GM21528 (cell line): ENCODE data around the gene PPRC1.

Source experiments
- ATAC-seq: cut with Tn5 transposase; IDR thresholded peaks from one replicate; pipeline ENCODE4 v1.9.1; 2021; ENCODE audit warnings: mild to moderate bottlenecking, moderate library complexity; ENCODE audit not compliant: unreplicated experiment, low FRiP score

The PPRC1 gene, protein sequence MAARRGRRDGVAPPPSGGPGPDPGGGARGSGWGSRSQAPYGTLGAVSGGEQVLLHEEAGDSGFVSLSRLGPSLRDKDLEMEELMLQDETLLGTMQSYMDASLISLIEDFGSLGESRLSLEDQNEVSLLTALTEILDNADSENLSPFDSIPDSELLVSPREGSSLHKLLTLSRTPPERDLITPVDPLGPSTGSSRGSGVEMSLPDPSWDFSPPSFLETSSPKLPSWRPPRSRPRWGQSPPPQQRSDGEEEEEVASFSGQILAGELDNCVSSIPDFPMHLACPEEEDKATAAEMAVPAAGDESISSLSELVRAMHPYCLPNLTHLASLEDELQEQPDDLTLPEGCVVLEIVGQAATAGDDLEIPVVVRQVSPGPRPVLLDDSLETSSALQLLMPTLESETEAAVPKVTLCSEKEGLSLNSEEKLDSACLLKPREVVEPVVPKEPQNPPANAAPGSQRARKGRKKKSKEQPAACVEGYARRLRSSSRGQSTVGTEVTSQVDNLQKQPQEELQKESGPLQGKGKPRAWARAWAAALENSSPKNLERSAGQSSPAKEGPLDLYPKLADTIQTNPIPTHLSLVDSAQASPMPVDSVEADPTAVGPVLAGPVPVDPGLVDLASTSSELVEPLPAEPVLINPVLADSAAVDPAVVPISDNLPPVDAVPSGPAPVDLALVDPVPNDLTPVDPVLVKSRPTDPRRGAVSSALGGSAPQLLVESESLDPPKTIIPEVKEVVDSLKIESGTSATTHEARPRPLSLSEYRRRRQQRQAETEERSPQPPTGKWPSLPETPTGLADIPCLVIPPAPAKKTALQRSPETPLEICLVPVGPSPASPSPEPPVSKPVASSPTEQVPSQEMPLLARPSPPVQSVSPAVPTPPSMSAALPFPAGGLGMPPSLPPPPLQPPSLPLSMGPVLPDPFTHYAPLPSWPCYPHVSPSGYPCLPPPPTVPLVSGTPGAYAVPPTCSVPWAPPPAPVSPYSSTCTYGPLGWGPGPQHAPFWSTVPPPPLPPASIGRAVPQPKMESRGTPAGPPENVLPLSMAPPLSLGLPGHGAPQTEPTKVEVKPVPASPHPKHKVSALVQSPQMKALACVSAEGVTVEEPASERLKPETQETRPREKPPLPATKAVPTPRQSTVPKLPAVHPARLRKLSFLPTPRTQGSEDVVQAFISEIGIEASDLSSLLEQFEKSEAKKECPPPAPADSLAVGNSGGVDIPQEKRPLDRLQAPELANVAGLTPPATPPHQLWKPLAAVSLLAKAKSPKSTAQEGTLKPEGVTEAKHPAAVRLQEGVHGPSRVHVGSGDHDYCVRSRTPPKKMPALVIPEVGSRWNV (N-terminal part only)

DNA sequence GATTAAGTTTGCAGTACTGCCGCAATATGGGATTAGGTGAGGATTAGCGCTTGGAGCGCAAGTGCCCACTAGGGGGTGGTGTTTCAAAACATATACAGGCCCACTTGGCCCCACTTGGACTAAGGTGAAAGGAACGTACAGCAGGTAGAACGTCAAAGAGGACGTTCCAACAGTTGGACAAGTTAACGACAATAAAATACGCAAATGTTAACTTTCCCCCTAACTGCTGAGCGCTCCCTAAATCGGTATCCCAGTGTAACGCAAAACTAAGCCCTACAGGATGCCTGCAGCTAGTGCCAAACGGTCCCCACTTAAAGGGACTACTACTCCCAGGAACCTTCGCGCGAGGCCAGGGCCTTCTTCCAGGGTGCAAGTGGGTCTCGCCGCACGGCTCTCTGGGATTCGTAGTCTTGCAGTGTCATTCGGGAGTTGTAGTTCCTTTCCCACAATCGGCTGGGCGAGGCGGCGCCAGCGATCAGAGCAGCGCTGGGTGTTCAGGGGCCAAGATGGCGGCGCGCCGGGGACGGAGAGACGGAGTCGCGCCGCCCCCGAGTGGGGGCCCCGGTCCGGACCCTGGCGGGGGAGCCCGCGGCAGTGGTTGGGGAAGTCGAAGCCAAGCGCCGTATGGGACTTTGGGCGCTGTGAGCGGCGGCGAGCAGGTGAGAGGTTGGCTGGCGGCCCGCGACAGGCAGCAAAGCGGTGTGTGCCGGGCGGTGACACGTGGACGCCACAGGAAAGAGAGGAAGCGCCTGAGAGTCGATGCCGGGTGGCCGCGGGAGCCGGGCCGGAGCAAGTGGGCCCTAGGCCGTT, at the start of gene PPRC1:
Gene PPRC1, plus strand, starts transcription at position 478 of the 810 bp plus-strand sequence. Its CDS starts 29 bp downstream, at position 507.
- peak; percentile 92 for ATAC-seq

DNA sequence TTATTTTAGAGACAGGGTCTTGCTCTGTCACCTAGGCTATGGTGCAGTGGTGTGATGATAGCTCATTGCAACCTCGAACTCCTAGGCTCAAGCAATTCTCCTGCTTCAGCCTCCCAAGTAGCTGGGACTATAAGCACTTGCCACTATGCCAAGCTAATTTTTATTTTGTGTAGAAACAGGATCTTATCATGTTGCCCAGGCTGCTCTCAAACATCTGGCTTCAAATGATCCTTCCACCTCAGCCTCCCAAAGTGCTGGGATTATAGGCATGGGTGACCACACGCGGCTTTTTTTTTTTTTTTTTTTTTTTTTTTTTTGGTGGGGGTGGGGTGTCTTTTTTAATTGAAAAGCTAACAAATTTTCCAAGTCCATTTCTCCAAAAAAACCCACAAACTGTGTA, 49.3 kb upstream of the PPRC1 start:
- ATAC-seq, result no peak

DNA sequence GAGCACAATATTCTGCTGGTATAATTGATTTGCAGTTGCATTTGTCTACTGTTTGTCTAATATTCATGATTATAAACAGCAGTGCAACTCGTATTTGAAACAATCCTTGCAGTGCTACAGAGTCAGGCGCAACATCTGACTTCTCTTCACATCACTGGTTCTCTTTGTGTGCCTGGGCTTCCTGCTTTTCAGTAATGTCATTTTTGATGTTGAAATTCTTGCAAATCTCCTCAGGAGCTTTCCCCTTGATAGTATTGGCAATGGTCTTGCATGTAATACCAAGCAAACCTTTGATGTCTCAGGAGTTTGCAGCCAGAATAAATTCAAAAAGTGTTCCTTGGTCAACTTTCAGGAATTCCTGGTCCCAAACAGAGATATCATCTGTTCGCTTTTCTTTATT, 47.5 kb upstream of the PPRC1 start:
- no peak for ATAC-seq

DNA sequence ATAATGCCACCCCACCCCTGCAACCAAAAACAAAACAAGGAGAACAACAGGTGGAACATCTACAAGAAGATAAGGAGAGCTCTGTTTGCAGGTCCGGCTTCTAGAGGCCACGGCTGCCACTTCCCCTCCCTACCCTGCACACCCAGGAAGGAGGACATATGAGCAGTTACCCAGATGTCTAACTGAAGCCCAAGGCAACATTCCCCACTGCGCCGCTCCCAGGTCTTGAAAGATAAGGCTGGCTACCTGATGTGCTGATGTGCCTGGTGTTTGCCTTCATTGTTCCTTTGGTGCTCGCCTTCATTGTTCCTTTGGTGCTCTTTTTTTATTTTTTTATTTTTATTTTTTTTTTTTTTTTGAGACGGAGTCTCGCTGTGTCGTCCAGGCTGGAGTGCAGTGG, 46.6 kb upstream of the PPRC1 start:
- no peak for ATAC-seq

DNA sequence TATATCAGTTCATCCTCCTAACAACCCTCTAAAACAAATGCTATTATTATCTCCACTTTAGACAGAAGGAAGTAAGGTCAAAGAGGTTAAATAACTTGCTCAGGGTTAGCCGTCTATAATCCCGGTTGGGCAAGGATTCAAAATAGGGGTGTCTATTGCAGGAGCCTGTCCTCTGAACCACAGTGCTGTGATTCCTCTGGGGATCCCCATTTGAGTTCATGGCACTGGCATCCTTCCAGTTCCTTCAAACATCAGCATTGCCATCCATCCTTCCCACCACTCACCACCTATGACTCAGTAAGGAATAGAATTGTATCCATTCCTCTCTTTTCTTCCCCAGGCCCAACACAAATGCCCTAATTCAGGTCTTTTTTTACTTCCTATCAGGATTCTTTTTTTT, 42.1 kb upstream of the PPRC1 start:
- ATAC-seq, result no peak

DNA sequence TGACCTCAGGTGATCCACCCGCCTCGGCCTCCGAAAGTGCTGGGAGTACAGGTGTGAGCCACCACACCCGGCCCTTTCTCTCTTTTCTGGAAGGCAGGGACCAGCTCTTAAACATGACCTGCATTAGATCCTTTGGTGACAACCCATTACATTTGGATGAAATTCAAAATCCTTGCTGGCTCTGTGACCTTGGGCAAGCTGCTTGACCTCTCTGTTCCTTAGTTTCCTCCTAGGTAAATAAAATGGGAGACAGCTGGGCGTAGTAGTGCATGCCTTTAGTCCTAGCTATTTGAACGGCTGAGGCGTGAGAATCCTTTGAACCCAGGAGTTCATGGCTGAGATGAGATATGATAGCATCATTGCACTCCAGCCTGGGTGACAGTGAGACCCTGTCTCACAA, 36.4 kb upstream of the PPRC1 start:
- no peak for ATAC-seq

DNA sequence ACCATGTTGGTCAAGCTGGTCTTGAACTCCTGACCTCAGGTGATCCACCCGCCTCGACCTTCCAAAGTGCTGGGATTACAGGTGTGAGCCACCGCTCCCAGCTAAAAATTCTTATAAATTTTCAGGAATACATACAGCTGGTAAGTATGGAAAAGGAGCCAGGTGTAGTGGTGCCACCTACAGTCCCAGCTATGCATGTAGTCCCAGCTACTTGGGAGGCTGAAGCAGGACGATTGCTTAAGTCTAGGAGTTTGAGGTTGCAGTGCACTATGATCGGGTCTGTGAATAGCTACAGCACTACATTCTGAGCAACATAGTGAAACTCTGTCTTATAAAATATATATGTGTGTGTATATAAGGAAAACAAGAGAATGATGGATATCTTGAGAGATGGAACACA, 31.7 kb upstream of the PPRC1 start:
- ATAC-seq, result no peak

DNA sequence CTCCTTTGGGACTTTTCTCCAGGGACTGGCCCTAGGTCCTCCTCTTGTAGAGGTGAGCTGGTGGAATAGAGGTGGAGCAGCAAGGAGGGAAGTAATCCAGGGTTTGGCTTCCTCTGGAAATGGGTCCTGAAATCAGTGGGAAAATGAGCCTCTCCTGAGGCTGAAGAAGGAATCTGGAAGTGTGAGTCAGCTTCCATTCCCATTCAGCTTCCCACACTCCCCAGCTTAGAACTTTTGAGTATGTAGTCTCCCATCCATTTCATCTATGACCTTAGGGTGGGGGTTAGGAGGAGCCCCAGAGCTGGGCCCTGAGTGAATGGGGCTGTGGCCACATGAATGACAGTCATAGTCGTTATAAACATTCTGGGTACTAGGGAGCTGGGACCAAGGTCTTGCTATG, 30.4 kb upstream of the PPRC1 start:
- ATAC-seq, result no peak

DNA sequence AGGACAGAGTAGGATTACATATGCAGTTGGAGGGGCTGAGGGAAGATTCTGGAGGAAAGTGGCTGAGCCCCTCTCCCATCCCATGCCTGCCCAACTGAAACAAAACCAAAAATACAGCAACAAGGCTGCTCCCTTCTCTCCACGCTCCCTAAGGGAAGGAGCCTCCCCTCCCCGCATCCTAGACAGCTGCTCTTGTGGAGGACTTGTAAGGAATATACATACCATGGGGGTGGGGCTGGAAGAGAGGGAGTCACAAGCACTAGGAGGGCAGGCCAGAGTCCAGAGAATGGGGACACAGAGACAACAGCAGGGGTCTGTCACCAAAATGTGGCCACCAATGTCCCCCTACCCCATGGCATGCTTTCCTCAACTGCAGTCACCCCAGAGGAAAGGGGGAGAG, 25.8 kb upstream of the PPRC1 start:
- no peak for ATAC-seq

DNA sequence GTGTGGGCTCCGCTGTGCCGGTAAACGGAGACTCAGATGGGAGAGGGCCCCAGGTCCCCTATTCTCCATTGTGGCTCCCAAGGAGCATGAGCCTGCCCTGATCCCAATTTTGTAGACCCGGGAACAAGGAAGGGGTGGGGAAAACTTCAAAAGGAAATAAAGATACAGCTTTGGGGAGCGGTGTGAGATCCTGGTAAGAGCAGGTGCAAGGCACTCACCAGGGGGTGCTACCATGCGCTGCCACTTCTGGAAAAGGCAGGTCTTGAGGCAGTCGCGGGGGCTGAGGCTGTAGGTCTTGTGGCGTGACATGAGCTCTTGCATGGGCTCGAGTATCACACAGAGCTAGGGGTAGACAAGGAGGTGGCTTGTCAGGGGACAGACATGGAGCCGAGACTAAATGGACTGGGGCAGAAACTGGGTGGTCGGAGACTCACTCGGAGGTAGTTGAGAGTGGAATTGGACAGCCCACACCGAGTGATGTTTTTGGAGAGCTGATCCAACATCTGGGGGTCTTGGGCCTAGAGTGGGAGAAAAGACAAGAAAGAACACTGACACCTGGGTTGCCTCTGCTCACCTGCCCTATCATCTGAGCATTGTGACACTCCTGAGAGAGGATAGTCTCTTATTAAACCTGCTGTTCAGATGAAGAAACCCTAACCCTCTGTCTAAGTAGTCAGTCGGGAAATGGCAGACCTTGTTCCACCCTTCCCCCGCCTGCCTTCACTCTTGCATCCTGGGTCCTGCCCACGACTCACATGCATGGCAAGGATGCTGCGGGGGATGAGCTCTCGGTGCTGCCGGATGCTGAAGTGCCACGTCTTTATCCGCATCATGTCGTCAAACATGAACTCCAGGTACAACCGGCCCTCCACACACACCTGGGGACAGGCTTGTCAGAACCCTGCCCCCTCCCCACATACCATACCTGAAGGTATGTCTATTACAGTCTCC, 23.4 kb upstream of the PPRC1 start:
- no peak for ATAC-seq

DNA sequence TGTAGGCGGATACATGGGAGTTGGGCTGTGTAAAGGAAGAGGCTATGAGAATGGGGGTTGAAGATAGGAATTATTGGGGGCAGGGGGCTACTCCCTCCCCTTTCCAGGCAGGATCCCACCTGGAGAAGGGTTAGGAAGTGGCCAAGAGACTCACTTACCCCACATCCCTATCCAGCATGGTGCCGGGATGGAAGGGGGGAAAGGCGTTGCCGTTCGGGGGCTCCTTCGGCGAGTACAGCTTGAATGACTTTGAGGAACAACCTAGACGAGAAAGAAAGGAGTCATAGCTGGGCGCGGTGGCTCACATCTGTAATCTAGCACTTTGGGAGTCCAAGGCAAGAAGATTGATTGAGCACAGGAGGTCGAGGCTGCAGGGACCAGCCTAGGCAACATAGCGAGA, 21.6 kb upstream of the PPRC1 start:
- no peak for ATAC-seq

DNA sequence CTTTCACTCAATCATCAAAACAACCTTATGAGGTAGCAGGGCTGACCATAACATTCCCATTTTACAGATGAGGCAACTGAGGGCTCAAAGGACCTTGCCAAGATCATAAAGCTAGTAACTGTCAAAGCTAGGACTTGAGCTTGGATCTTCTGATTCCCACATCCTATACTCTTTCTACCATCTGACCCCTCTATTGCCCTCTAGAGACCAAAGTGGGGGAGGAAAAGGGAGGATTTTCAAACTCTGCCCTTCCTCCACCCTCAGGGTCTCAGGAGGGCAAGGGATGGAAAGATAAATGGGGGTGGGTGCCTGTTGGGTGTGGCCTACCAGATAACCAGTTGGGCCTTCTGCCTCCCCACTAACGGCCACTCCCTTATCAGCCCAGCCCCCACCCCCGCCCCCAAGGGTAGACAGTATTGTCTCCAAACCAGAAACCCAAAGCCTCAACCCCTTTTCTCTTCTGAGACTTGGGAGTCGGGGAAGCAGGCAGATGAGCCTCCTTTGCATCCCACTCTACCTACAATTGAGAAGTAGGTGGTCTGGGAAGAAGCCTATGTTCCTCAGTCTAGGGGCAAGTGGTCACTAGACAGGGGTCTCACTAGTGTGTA, 20.5 kb upstream of the PPRC1 start:
- no peak for ATAC-seq

DNA sequence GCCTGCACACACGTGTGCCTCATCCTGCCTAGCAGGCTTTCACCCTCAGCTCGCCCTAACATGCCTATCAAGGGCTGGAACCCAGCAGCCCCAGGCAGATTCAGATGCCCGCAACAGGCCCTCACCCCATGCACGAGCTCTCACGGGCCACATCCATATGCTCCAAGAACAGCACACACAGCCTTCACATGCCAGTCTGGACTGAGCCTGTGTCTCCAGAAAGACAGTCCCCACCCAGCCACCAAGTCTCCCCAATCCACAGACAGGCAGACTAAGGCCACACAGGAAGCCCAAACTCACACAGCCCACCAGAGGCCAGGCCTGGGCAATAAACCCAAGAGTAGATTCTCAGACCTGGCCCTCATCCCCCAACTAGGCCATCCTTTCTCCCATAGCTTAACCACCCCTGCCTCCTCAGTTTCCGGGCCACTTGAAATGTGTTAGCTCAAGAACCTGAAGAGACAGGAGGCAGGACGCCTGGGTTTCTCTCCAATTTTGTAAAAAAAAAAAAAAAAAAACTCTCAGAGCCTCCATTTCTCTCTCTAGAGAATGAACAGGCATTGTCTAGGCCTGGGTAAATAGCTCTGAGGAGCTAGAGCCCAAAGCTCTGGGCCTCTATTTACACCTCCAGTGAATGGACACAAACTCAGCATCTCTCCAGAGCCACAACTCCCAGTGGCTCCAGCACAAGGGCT, 19.4 kb upstream of the PPRC1 start:
- ATAC-seq, result no peak

DNA sequence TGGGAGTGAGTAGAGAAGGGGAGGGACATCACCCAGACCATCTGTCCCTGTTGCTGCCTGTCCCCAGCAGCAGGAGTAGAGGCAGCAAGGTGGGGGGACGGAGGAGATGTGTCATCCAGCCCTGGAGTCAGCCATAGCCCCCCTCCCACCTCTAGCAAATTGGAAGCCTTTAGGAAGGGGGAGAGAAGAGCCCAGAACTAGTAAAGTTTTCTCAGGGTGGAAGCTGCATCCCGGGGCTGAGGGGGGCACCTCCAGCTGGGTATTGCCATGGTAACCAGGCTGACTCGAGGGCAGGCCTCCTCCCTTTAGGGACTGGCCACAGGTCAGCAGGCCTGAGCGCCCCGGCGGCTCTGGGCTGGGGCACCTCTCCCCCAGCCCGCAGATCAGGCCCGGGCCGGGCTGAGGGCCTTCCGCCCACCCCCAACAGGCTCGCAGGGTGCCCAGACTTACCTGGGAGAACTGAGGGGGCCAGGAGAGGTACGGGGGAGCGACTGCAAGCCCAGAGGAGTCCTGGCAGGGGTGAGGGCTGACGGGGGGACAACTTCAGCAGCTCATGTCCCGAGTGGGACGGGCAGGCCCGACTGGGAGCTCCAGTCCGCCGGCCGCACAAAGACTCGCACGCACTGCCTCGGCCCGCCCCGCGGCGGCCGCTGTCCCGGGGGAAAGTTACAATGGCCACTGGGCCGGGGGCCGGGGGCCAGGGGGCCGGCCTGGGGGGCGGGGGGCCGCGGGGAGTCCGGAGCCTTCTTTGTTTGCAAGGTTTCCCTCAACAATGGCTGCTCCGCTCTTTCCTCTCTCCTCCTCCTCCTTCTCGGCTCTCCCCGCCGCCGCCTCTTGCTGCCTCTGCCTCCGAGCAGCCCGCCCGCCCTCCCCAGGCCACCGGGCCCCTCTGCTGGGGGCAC, 18.6 kb upstream of the PPRC1 start:
- ATAC-seq, result peak; percentile 22

DNA sequence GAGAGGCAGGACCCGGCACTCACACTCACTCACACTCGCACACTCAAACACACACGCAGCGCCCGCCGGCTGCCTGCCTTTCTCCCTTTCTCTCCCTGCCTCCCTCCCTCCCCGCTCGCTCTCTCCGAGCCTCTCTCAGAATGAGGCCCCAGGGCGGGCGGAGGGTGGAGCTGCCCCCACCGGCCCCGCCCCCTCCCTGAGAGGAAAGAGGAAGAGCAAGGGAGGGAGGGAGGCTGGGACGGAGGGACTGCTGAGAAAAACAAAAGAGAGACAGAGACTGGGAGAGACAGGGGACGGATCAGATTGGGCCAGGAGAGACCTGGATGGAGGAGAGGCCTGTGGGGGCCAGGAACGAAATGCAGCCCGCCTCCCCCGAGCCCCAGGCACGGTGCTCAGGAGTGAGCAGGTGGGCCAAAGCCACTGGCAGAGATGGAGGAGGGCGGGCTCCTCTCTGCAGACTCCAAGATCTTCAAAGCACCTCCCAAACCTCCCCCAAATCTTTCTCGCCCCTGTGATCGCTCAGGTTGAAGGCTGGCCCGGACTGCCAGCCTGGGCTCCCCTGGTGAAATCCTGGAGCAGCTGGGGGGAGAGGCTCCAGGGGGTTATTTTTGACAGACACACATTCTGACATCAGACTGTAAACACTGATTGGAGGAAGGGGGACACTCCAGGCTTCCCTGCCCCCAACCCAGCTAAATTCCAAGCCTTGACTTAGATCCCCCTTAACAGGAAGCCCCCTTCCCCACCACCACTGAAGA, 17.8 kb upstream of the PPRC1 start:
- peak; percentile 63 for ATAC-seq

DNA sequence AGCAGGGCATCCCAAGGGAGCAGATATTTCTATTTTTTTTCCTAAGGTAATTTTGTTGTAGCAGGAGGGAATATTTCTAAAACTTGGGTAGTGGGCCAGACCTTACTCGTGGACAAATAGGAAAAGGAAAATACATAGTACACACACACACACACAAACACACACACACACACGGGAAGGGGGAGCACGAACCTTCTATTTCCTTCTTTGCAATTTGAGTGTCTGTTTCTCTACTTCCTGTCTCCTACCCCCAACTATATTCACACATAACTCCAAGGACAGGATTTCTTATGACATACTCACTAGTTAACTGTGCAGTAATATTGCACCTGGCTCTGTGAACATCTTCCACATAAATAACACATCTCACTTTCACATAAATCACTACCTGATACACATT, 17.1 kb upstream of the PPRC1 start:
- no peak for ATAC-seq
